ENCODE measurements around the gene HS3ST5.

Gene HS3ST5

GRCh38 chr6:114343782-114344144 is 940 bp upstream of the HS3ST5 start:
- ChIA-PET POLR2A (no interaction called here), CTCF (no interaction called here)
- no peak for TF ChIP-seq CTCF (IDR thresholded peaks at IDR 0.05; ENCODE audit: insufficient read depth, low read length, missing control alignments)
- DNase-seq (ENCODE audit: low read depth, low spot score), result no peak
- no peak overlapping the region for H3K4me3 ChIP-seq (ENCODE audit: low read depth, low read length)

- TF ChIP-seq CTCF (IDR thresholded peaks at IDR 0.05; ENCODE audit: insufficient read depth, low read length, missing control alignments), result no peak
- ChIA-PET CTCF (no interaction called here), POLR2A (no interaction called here)
- no peak for DNase-seq (ENCODE audit: low read depth, low spot score)
- H3K4me3 ChIP-seq (ENCODE audit: low read depth, low read length), result peak overlapping the region; percentile 48
These were observed 567 bp downstream of the HS3ST5 start for GRCh38 chr6:114342086-114342825.

GRCh38 chr6:114339706-114340105 is 3.1 kb downstream of the HS3ST5 start:
- ChIA-PET POLR2A (no interaction called here), CTCF (no interaction called here)
- TF ChIP-seq CTCF (IDR thresholded peaks at IDR 0.05; ENCODE audit: insufficient read depth, low read length, missing control alignments), result no peak
- H3K4me3 ChIP-seq (ENCODE audit: low read depth, low read length), result no peak overlapping the region
- DNase-seq (ENCODE audit: low read depth, low spot score), result no peak

- H3K4me3 ChIP-seq (ENCODE audit: low read depth, low read length), result no peak overlapping the region
- ChIA-PET POLR2A (no interaction called here), CTCF (interaction anchor here (1.3 kb wide), 1 partner anchor 29 kb away, joined by 4 read pairs; no protein-coding TSS in a partner anchor)
- TF ChIP-seq CTCF (IDR thresholded peaks at IDR 0.05; ENCODE audit: insufficient read depth, low read length, missing control alignments), result no peak
- DNase-seq (ENCODE audit: low read depth, low spot score), result no peak
These were observed 8.6 kb downstream of the HS3ST5 start for GRCh38 chr6:114334237-114334636.

GRCh38 chr6:114327074-114327473 is 15.7 kb downstream of the HS3ST5 start:
- no peak for TF ChIP-seq CTCF (IDR thresholded peaks at IDR 0.05; ENCODE audit: insufficient read depth, low read length, missing control alignments)
- ChIA-PET CTCF (no interaction called here), POLR2A (no interaction called here)
- no peak overlapping the region for H3K4me3 ChIP-seq (ENCODE audit: low read depth, low read length)
- DNase-seq (ENCODE audit: low read depth, low spot score), result no peak

- ChIA-PET POLR2A (no interaction called here), CTCF (no interaction called here)
- no peak for TF ChIP-seq CTCF (IDR thresholded peaks at IDR 0.05; ENCODE audit: insufficient read depth, low read length, missing control alignments)
- H3K4me3 ChIP-seq (ENCODE audit: low read depth, low read length), result no peak overlapping the region
- no peak for DNase-seq (ENCODE audit: low read depth, low spot score)
These were observed 19.0 kb downstream of the HS3ST5 start for GRCh38 chr6:114323784-114324183.

Data from AG04449 (cell line).